K562 (cell line): ENCODE measurements around the gene ZNF385C. TPM values are rescaled to one million over a fixed set of nuclear protein-coding genes. Genes with fewer than 3 reads are reported as not detected.

Experiments used
- ATAC-seq: fragments of 200-7000 bp; cut with Tn5 transposase; 3 replicates; pipeline ENCODE4 v1.9.1; 2020; ENCODE audit warnings: moderate library complexity
- BruUV-seq: library from RNA; stranded (reverse); fragments of 400-500 nt; replicated peaks from 2 replicates; lab custom pipeline; 2021; lab: Mats Ljungman, UMichigan
- CTCF ChIA-PET: fragments of 300-600 bp; formaldehyde crosslinking; extraction: SDS; loops from one replicate; lab custom pipeline; 2021; ENCODE audit warnings: low intra/inter-chr PET ratio; lab: Yijun Ruan, JAX
- POLR2A ChIA-PET: fragments of 300-600, 350-650 bp; sonication (Branson Sonifier 250); formaldehyde crosslinking; extraction: SDS; loops from one replicate; lab custom pipeline; 2021; ENCODE audit warnings: antibody characterized with exemption, inconsistent platforms; lab: Yijun Ruan, JAX
- DNase-seq, 4 experiments: peaks; one replicate each; pipeline versions ENCODE4 v3.0.0 to v3.0.0-alpha.2; 2011 to 2018; ENCODE audit warnings: low spot score in 3 of 4, mixed read lengths in 3 of 4; ENCODE audit errors: extremely low read depth in 1 of 4
- FAIRE-seq: peaks from 2 replicates; lab custom pipeline; 2011; peaks lifted over from hg19 to GRCh38; lab: Jason Lieb, UNC
- H2AFZ ChIP-seq: 2 replicates; pipeline ENCODE4 v1.6.0; 2011; ENCODE audit warnings: low read depth, low read length, control low read depth, inconsistent platforms
- H3K27ac ChIP-seq: fragments of 200-600 bp; 3 replicates; pipeline ENCODE4 v1.8.0; 2011; ENCODE audit warnings: low read depth, mild to moderate bottlenecking, control low read depth, inconsistent platforms, low read length, moderate library complexity, mixed read lengths; ENCODE audit errors: extremely low read depth
- H3K27me3 ChIP-seq, 2 experiments: fragments of 300-600 bp in 1 of 2; 2 replicates in 1 of 2; 3 replicates in 1 of 2; pipeline versions ENCODE4 v1.6.0 to v1.8.0; 2011; ENCODE audit warnings: inconsistent platforms in 2 of 2, low read length in 2 of 2, mild to moderate bottlenecking in 1 of 2, mixed read lengths in 1 of 2, moderate library complexity in 1 of 2; ENCODE audit not compliant: control insufficient read depth in 2 of 2, insufficient read depth in 2 of 2
- H3K36me3 ChIP-seq: fragments of 300-600 bp; 3 replicates; pipeline ENCODE4 v1.8.0; 2011; ENCODE audit warnings: mild to moderate bottlenecking, low read length, inconsistent platforms; ENCODE audit not compliant: control insufficient read depth, insufficient read depth
- H3K4me1 ChIP-seq, 2 experiments: fragments of 200-600 bp in 1 of 2; replicated peaks in 1 of 2; 2 replicates in 1 of 2; 3 replicates in 1 of 2; pipeline versions ENCODE4 v1.5.1 to v1.8.0; 2011; ENCODE audit warnings: inconsistent platforms in 2 of 2, low read length in 2 of 2, mild to moderate bottlenecking in 1 of 2, mixed read lengths in 1 of 2, moderate library complexity in 1 of 2; ENCODE audit not compliant: control insufficient read depth in 2 of 2, insufficient read depth in 2 of 2
- H3K4me2 ChIP-seq: 2 replicates; pipeline ENCODE4 v1.6.1; 2011; ENCODE audit warnings: low read length, control low read depth, inconsistent platforms, mixed read lengths; ENCODE audit not compliant: insufficient read depth
- H3K4me3 ChIP-seq: fragments of 200-600 bp; sonication (generic), shearing (Covaris generic); 2 replicates; pipeline ENCODE4 v1.5.1; 2016; ENCODE audit warnings: control low read depth, inconsistent platforms
- H3K79me2 ChIP-seq: fragments of 200-600 bp; 3 replicates; pipeline ENCODE4 v1.8.0; 2011; ENCODE audit warnings: low read length, inconsistent platforms; ENCODE audit not compliant: control insufficient read depth, insufficient read depth
- H3K9ac ChIP-seq, 2 experiments: 2 replicates each; pipeline versions ENCODE4 v1.6.0 to v1.6.1; 2011; ENCODE audit warnings: low read depth in 2 of 2, low read length in 2 of 2, control low read depth in 1 of 2, inconsistent platforms in 1 of 2, mild to moderate bottlenecking in 1 of 2, mixed read lengths in 1 of 2; ENCODE audit not compliant: insufficient read depth in 1 of 2
- H3K9me1 ChIP-seq: one replicate; pipeline ENCODE4 v1.6.0; 2011; ENCODE audit warnings: inconsistent platforms, mild to moderate bottlenecking, low read length, moderate library complexity; ENCODE audit not compliant: control insufficient read depth, insufficient read depth
- H3K9me3 ChIP-seq: replicated peaks from 2 replicates; pipeline ENCODE4 v1.5.1; 2011; ENCODE audit warnings: low read depth, low read length, inconsistent platforms; ENCODE audit not compliant: control insufficient read depth, insufficient read depth
- H4K20me1 ChIP-seq: replicated peaks from 2 replicates; pipeline ENCODE4 v1.6.1; 2011; ENCODE audit warnings: low read length, inconsistent platforms, mixed read lengths; ENCODE audit not compliant: control insufficient read depth, insufficient read depth
- C11orf30 ChIP-seq: fragments of 450-650 bp; IDR thresholded peaks from 2 replicates; pipeline ENCODE4 v1.6.1; 2016; ENCODE audit warnings: low read depth, mild to moderate bottlenecking
- ERF ChIP-seq: fragments of 450-650 bp; formaldehyde crosslinking; IDR thresholded peaks from 2 replicates; pipeline ENCODE4 v1.4.0; 2020; ENCODE audit warnings: mild to moderate bottlenecking, mixed read lengths
- FOXA3 ChIP-seq, 2 experiments: fragments of 450-650 bp in 1 of 2; sonication (generic) in 1 of 2; formaldehyde crosslinking; IDR thresholded peaks in 1 of 2; conservative IDR thresholded peaks in 1 of 2; 2 replicates each; pipeline versions ENCODE4 v1.4.0 to v1.8.0; 2020 to 2022; ENCODE audit warnings: mild to moderate bottlenecking in 2 of 2, missing genetic modification reagents in 1 of 2
- MCM5 ChIP-seq: fragments of 450-650 bp; IDR thresholded peaks from 2 replicates; pipeline ENCODE4 v1.6.1; 2016; ENCODE audit warnings: low read depth
- MEIS2 ChIP-seq: fragments of 450-650 bp; IDR thresholded peaks from 2 replicates; pipeline ENCODE4 v1.6.1; 2014; ENCODE audit warnings: mild to moderate bottlenecking; ENCODE audit not compliant: partially characterized antibody
- NEUROD1 ChIP-seq: fragments of 150-350 bp; IDR thresholded peaks from 2 replicates; pipeline ENCODE4 v1.6.1; 2014; ENCODE audit warnings: borderline replicate concordance, low read length, low read depth; ENCODE audit not compliant: partially characterized antibody
- NONO ChIP-seq, 2 experiments: fragments of 200-400 bp in 1 of 2; fragments of 450-650 bp in 1 of 2; formaldehyde crosslinking in 1 of 2; IDR thresholded peaks; 2 replicates each; pipeline ENCODE4 v1.6.1; 2017; ENCODE audit warnings: low read depth in 2 of 2, mild to moderate bottlenecking in 2 of 2, moderate library complexity in 2 of 2, low read length in 1 of 2
- NR3C1 ChIP-seq: sonication (generic); formaldehyde crosslinking; IDR thresholded peaks from 2 replicates; pipeline ENCODE4 v1.8.1; 2022; ENCODE audit warnings: missing genetic modification reagents
- SRSF9 ChIP-seq: fragments of 200-400 bp; formaldehyde crosslinking; IDR thresholded peaks from 2 replicates; pipeline ENCODE4 v1.6.1; 2017; ENCODE audit warnings: low read depth, low read length, borderline replicate concordance
- TAF7 ChIP-seq: fragments of 450-650 bp; IDR thresholded peaks from 2 replicates; pipeline ENCODE4 v1.6.1; 2016; ENCODE audit warnings: missing genetic modification characterization, missing compliant biosample characterization
- TEAD2 ChIP-seq: fragments of 450-650 bp; IDR thresholded peaks from 2 replicates; pipeline ENCODE4 v1.6.1; 2016; ENCODE audit warnings: missing genetic modification characterization, control low read depth, missing compliant biosample characterization
- ZNF217 ChIP-seq: sonication (generic); formaldehyde crosslinking; IDR thresholded peaks from 2 replicates; pipeline ENCODE4 v1.8.0; 2022; ENCODE audit warnings: mild to moderate bottlenecking, missing genetic modification reagents
- ZNF24 ChIP-seq: fragments of 450-650 bp; IDR thresholded peaks from 2 replicates; pipeline ENCODE4 v1.6.1; 2016
- ZNF253 ChIP-seq: fragments of 250-450 bp; sonication (Bioruptor Pico); conservative IDR thresholded peaks from 2 replicates; pipeline ENCODE4 v1.6.1; 2021; ENCODE audit warnings: mild to moderate bottlenecking
- ZNF3 ChIP-seq: fragments of 250-450 bp; sonication (Bioruptor Pico); IDR thresholded peaks from 2 replicates; pipeline ENCODE4 v1.5.0; 2021; ENCODE audit warnings: mild to moderate bottlenecking, moderate library complexity
- ZNF316 ChIP-seq: fragments of 450-650 bp; IDR thresholded peaks from 2 replicates; pipeline ENCODE4 v1.6.1; 2016
- WGBS: fragments of 100-300 bp; shearing (Covaris generic); methylation state at CpG from one replicate; pipeline ENCODE4 v1.1.6; 2016; ENCODE audit warnings: low coverage, mixed read lengths; ENCODE audit not compliant: insufficient coverage; ENCODE audit errors: missing lambda C conversion rate; 5-methylcytosine and 5-hydroxymethylcytosine counted together
- in situ Hi-C: fragments of 300-500 bp; cut with MboI; formaldehyde crosslinking; loops from 4 replicates; pipeline ENCODE4 v1.15.0; 2018; ENCODE audit warnings: inconsistent platforms, mixed read lengths
- intact Hi-C: fragments of 100-400 bp; cut with micrococcal nuclease; formaldehyde crosslinking; loops from 2 replicates; pipeline ENCODE4 v1.14.2; 2022
- polyA plus RNA-seq, 8 experiments: library from polyadenylated mRNA; depleted of rRNA in 4 of 8; stranded (reverse) in 5 of 8; unstranded in 3 of 8; fragments of >200 nt; fragmentation: Nextera tagmentation in 2 of 8; fragmentation: Illumina TruSeq in 1 of 8; extraction: Ambion mirVana in 2 of 8; extraction: Trizol in 1 of 8; gene quantifications; 2 replicates each; pipeline versions ENCODE4 v1.2.1 to v1.2.3, GENCODE V29; 2011 to 2014; ENCODE audit warnings: inconsistent platforms in 1 of 8, missing spikeins in 1 of 8
- total RNA-seq, 7 experiments: library from RNA; depleted of rRNA in 6 of 7; stranded (reverse); fragments of >200 nt in 6 of 7; fragmentation: Illumina TruSeq in 2 of 7; extraction: Trizol in 2 of 7; gene quantifications; 2 replicates each; pipeline versions ENCODE4 v1.2.1 to v1.2.3, GENCODE V29; 2011 to 2021; ENCODE audit warnings: low replicate concordance in 1 of 7
- TF ChIP-seq, protein P1 (sequence below): fragments of 450-650 bp; conservative IDR thresholded peaks from 2 replicates; pipeline ENCODE4 v1.6.1; 2016; ENCODE audit warnings: missing genetic modification characterization, low read depth, mild to moderate bottlenecking, missing compliant biosample characterization, moderate library complexity
- TF ChIP-seq, protein P2 (sequence below): fragments of 450-650 bp; IDR thresholded peaks from one replicate; pipeline ENCODE4 v1.6.1; 2018; ENCODE audit warnings: mild to moderate bottlenecking, moderate library complexity; ENCODE audit not compliant: partially characterized antibody
- TF ChIP-seq, protein P3 (sequence below): fragments of 250-450 bp; sonication (Bioruptor Pico); IDR thresholded peaks from 2 replicates; pipeline ENCODE4 v1.8.0; 2022; ENCODE audit warnings: inconsistent platforms

Gene ZNF385C
- total and polyA plus RNA-seq, 9 of the 15 experiments (the other 6 are each of a cell fraction or from before 2014, with no cell fraction given), result 0.03 to 0.35 (median 0.18) TPM; not detected in 1

DNA sequence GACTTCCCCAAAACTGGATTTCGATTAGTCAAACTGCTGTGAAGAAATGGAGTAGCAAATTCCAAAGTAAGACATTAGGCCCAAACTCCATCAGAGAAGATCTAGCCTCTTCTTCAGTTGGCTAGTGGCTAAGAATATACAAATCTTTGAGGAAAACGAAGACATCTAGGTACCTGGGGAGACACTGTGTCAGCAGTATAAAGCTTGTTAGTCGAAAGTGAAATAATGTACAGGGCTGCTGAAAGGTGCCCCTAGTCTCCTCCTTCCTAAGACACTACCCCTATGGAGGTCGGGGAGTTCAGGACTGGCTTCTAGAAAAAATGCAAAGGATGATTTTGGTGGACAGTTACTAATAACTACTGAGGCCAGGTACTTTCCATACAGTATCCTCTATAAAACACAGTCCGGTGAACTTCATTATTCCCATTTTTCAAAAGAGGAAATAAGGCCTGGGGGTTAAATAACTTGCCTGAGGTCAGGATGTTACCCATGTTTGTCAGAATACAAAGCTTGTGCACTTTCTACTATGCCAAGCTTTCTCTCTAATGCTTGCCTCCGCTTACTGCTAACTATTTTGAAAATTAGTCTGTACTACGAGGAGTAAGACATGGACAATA, 96.0 kb downstream of the ZNF385C start (continued):
- TF ChIP-seq ZNF3 (CRISPR knock-in tag) (no peak), NONO (IDR thresholded peaks at IDR 0.05; ENCODE audit: low read depth in 2 of 2, low read length in 1 of 2) (no peak), ZNF217 (no peak), MEIS2 (no peak), MCM5 (no peak), NEUROD1 (no peak)
- TF ChIP-seq, protein P1, sequence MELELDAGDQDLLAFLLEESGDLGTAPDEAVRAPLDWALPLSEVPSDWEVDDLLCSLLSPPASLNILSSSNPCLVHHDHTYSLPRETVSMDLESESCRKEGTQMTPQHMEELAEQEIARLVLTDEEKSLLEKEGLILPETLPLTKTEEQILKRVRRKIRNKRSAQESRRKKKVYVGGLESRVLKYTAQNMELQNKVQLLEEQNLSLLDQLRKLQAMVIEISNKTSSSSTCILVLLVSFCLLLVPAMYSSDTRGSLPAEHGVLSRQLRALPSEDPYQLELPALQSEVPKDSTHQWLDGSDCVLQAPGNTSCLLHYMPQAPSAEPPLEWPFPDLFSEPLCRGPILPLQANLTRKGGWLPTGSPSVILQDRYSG, result no peak

DNA sequence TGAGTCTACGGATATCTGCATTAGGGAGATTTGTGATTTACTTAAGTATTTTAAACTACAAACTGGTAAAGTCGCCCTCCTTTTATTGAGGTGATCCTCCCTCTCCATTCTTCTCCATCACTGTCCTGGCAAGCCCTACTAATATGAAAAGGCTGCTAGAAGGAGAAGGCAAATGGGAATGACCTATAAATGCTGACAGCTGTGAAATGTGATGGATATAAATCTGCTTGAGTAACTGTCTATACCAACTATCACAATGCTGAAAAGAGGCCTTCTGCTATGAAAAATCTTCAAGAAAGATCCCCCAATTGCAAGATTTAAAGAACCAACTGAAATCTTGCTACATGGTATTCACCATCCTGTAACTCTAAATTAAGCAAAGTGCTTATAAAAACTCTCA, 96.5 kb downstream of the ZNF385C start:
- Histone ChIP-seq H3K36me3 (peaks cover 73% of the 10 kb centered on the region), H3K4me2 (no peak overlapping the region), H3K9me3 (no peaks in the 10 kb centered on the region), H3K79me2 (peaks cover 59% of the 10 kb centered on the region), H2AFZ (no peak overlapping the region), H3K9ac (no peak overlapping the region), H4K20me1 (peaks cover 19% of the 10 kb centered on the region; the same call in 1 of the 2 replicates), H3K4me1 (no peaks in the 10 kb centered on the region; a peak in 1 of 5 replicates), H3K9me1 (no peaks in the 10 kb centered on the region), H3K4me3 (no peak overlapping the region), H3K27ac (no peak overlapping the region), H3K27me3 (no peaks in the 10 kb centered on the region)
- 92% methylated on average over 2 of the region's 2 CpGs for WGBS
- DNase-seq, result no peak
- CTCF ChIA-PET, result no interaction called here
- BruUV-seq, result no TSS peak
- in situ Hi-C loops, result no loop called here
- intact Hi-C loops, result no loop called here
- no peak for ATAC-seq
- POLR2A ChIA-PET, result interaction anchor here (0.6 kb wide), 1 partner anchor 260 kb away, joined by 3 read pairs; no protein-coding TSS in a partner anchor
- no peak for FAIRE-seq
- TF ChIP-seq FOXA3 (CRISPR knock-in tag; conservative IDR thresholded peaks at IDR 0.05 in 1 of 2, IDR thresholded peaks at IDR 0.05 in 1 of 2) (no peak), NR3C1 (no peak), TAF7 (tag) (no peak), SRSF9 (no peak), C11orf30 (0 out of 2 replicates have a peak, but pooled peaks have one; percentile 16), ZNF253 (CRISPR knock-in tag) (no peak), TEAD2 (no peak), ERF (CRISPR knock-in tag) (no peak), ZNF316 (peak; percentile 55), ZNF24 (no peak)
- TF ChIP-seq, protein P2, sequence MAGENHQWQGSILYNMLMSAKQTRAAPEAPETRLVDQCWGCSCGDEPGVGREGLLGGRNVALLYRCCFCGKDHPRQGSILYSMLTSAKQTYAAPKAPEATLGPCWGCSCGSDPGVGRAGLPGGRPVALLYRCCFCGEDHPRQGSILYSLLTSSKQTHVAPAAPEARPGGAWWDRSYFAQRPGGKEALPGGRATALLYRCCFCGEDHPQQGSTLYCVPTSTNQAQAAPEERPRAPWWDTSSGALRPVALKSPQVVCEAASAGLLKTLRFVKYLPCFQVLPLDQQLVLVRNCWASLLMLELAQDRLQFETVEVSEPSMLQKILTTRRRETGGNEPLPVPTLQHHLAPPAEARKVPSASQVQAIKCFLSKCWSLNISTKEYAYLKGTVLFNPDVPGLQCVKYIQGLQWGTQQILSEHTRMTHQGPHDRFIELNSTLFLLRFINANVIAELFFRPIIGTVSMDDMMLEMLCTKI, result no peak
- TF ChIP-seq, protein P3, sequence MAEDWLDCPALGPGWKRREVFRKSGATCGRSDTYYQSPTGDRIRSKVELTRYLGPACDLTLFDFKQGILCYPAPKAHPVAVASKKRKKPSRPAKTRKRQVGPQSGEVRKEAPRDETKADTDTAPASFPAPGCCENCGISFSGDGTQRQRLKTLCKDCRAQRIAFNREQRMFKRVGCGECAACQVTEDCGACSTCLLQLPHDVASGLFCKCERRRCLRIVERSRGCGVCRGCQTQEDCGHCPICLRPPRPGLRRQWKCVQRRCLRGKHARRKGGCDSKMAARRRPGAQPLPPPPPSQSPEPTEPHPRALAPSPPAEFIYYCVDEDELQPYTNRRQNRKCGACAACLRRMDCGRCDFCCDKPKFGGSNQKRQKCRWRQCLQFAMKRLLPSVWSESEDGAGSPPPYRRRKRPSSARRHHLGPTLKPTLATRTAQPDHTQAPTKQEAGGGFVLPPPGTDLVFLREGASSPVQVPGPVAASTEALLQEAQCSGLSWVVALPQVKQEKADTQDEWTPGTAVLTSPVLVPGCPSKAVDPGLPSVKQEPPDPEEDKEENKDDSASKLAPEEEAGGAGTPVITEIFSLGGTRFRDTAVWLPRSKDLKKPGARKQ, result no peak
